GM21717 (cell line): ENCODE results near the gene GNS.

Experiments
- ATAC-seq: cut with Tn5 transposase; IDR thresholded peaks from one replicate; pipeline ENCODE4 v1.9.1; 2021; ENCODE audit warnings: mild to moderate bottlenecking, moderate library complexity; ENCODE audit not compliant: unreplicated experiment

GNS gene

DNA sequence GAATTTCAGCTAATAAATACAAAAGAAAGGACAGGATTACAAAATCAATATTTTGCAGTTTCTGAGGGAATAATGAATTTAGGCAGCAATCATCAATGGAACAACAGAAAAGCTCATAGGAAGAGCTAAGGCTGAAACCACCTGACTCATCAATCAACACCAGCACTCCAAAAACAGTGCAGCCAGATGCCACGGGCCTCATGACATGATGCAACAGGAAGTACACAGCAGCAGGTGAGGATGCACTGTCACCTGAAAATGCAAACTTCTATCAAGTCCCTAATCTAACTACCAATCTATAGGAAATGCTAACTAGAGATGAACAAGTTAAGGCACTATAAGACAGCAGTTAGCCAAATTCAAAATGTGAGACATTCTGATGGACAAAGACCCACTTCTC, 21.7 kb downstream of the GNS start:
- no peak for ATAC-seq

DNA sequence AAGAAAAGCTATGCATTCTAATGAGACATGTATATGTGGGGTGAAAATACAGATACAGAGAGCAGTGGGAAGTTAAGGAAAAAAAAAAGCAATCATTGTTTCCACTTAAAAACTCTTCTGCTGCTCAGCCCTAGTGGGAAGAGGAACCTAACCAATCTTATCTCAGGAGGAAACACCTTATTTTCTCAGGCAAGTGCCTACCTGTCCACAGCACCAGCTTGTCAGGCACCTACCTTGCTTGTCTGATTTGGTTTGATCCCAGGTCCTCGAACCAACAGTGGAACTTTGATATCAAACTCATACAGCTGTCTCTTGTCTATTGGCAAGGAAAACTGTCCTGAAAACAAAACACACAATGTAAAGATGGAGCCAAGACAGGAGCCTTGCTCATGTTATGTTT, 22.4 kb downstream of the GNS start:
- ATAC-seq: no peak

DNA sequence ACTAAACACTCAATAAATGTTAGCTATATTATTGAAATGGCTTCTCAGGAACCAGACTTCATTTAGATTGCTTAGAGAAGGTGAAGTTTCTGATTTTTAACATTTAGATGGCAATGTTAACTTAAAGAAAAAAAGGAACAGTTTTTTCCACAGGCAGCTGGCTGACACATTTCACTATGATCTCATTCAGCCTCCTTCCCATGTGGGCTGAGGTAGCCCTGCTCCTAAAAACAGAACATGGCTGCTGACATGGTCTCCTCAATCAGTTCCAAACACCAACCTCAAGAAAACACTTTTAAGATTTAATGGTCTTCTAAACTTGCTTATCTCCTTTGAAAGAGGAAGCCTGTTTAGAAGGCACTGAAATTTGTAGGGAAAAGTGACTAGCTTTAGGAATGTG, 23.8 kb downstream of the GNS start:
- no peak for ATAC-seq

DNA sequence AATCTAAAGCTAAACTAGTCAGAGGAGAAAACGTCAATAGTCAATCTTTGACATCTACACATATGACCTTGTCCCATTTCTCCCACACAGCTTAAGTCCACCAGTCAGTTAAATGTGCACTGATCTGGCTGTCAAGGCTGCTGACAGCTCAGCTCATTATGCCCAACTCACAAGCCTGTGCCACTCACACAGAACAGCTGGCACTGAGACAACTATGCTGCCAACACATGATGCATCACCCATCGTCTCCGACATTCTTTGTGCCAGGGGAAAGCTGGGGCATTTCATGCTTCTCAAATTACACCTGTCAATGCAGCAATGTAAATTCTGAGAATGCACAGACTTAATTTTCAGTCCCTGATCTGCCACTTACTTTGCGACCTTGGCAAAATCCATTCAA, 25.3 kb downstream of the GNS start:
- ATAC-seq: no peak

DNA sequence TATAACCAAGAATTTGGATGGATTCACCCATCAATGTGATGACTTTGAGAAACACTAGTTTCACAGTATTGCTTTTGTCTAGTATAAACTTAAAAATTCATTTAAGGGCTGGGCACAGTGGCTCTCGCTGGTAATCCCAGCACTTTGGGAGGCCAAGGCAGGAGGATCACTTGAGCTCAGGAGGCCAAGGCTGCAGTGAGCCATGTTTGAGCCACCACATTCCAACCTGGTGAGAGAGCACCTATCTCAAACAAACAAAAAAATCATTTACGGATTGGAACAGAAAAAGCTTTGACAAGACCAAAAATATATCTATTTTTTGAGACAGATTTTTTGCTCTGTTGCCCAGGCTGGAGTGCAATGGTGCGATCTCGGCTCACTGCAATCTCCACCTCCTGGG, 27.5 kb downstream of the GNS start:
- no peak for ATAC-seq

DNA sequence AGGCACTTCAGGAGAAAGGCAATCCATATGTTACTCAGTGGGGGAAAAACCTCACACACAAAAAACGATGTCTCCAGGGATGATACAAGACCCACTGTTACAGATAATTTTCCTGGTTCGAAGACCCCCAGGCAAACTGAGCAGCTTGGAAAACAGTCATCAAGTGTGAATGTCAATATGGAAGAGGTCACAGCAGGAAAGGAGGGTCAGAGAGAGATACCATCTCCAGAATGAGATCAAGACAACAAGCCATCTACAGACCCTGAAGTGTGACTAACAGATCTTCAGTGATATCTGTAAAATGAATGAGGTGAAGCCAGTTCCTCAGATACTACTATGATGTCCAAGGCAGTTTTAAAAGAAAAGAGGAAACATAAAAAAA, 28.6 kb downstream of the GNS start:
- ATAC-seq: peak; percentile 32

DNA sequence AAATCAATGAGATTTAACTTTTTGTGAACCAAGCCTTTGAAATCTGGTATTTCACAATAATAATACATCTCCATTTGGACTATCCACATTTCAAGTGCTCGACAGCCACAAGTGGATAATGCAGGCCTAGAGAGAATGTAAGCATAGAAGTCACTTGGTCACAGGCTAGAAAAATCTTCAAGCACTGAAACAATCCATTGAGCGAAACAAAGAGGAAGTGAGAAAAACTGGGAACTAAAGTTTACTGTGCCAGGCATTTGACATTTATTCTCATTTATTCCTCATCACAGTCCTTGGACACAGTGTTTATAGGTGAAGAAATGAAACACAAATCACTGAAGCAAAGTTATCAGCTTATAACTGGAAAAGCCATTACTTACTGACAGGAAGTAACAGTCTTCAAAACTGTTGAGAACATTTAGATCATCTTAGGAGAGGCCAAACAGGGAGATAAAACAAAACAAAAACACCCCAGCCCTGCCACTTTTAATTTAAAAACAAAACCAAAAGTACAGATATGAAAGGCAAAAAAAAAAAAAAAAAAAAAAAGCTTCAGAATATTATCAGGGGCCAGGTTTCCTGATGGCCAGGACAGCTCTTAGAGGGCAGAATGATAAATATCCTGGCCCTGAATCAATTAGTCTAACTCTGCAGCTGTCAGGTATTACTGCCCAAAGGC, 29.2 kb downstream of the GNS start:
- ATAC-seq: peak; percentile 57

DNA sequence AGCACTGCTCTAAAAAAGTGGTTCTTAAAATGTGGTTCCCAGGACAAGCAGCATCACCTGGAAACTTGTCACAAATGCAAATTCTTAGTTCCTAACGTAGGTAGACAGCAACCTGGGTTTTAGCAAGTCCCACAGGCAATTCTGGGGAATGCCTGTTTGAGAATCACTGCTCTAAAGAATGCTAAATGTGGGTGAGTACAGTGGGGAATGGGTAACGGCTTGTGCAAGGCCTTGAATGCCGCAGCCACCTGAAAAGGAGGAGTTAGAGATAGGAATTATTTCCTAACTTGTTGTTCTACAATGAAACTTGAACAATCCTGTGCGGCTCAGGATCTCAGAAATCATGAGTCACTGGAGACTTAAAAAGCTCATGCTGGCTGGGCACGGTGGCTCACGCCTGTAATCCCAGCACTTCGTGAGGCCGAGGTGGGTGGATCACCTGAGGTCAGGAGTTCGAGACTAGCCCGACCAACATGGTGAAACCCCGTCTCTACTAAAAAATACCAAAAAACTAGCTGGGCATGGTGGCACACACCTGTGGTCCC, 34.9 kb downstream of the GNS start:
- ATAC-seq: no peak

DNA sequence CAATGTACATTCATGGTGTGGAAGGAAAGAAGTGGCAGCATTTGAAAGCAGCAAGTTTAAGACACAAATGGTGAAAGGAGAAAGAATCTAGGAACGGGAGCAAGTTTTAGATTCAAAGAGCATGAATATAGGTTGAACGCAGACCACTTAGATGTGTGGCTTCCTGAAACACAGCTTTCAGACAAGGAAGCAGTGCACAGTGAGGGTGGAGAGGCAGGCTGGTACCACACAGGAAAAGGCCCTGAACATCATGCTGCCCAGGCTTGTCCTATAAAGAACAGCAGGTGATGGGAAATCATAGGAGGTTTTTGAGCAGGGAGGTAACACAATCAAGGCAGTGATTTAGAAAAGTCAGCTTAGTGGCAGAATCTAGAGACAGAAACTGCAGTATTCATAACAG, 35.6 kb downstream of the GNS start:
- no peak for ATAC-seq

DNA sequence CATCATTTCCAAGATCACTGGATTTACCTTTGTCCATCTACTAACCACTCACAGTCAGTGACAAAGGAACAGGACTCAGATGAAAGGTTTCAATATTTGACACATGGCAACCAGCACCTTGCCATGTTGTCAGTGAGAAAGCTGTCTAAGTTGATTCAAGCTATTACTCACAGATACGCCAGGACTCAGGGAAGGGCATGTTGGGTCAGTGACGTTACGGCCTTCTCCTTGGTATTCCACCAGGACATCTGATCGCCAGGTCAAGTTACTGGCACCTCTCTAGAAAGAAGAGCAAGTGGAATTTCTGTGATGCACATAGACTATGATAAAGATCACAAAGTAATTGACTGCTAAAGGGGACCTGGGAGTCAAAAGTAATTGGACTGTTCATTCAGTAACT, 36.4 kb downstream of the GNS start:
- ATAC-seq: no peak

DNA sequence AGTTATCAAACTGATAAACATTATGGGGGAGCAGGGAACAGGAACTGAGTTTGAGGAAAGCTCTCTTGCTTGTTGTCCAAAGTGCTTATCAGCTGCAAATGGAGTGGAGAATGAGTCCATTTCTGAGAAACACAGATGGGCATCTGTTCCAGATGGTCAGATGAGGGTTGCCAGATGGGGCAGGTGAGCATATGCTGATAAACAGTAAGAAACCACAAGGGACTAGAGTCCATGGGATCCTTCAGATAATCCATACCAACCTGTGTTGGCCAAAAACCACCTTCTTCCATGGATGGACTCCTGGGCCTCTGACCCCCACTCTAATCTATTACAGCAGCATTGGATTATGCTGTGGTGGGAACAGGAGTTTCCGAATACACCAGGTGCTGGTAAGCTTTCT, 38.3 kb downstream of the GNS start:
- no peak for ATAC-seq

DNA sequence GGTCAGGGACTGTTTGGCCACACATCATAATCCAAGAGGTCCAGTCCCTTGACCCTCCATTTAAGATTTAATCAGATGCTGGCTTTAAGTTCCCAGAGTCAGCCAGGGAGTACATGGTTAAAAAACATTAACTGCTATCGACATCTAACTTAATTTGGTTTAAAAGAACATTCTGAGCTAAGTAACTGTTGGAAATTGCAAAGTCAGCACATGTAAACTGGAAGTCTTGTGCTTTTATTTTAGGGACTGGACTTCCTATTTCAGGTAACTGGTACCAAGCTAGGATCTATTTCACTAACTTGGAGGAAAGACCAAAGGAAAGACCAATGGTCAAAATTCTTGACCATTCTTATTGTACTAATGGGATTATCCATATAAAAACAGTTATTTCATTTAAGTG, 40.6 kb downstream of the GNS start:
- ATAC-seq: no peak

DNA sequence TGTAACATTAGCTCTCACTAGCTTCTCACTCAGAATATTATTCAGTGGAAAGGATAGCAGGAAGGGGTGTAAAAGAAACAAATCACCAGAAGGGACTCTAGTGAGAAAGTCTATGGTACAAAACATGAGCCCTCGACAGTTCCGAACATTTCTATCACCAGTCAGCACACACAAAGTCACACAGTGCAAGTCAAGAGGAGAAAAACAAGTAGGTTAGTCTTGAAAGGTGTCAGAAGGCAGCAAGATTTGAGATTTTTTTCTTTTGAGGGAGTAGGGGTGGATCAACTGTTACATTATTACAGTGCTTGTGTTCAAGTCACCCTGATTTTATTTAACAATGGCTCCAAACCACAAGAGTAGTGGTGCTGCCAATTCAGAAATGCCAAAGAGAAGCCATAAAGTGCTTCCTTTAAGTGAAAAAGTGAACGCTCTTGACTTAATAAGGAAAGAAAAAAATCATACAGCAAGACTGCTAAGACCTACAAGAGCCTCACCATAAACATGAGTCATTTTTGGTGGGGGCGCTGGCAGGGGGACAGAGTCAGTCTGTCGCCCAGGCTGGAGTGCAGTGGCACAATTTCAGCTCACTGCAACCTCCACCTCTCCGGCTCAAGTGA, 42.3 kb downstream of the GNS start:
- ATAC-seq: no peak

DNA sequence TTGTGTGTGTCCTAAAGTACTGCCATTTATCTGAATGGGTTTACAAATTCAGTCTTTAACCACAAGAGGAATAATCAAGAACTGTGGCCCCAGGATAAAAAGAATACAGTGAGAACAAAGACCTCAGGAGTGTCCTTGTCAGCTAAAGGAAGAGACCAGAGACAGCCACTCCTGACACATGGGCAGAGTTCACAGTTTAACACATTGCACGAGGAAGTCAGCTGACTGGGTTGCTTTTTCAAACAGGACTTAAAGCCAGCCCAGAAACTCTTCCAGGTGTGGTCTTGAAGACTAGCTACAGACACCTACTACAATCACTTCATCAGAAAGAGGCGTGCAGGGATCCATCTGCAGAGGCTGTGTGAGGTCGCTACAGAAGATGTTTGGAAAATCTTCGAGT, 42.8 kb downstream of the GNS start:
- no peak for ATAC-seq

DNA sequence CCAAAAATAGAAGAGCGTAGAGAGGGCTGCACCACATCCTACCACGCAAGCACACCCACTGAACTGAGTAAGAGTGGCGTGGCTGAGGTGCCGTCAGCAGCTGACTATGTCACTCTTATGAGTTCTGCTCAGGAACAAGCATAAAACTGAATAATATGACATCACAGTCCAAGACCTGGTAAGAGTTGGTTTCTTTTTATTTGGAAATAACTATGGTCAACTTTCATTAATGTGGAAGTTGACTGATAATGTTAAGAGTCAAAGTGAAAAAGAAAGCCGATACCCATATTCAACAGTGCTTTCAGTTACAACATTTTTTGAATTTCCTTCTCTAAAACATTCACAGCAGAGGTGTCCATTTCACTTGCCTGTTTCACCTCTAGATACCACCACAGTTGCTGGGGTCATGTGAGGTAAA, 44.6 kb downstream of the GNS start:
- ATAC-seq: peak; percentile 70

DNA sequence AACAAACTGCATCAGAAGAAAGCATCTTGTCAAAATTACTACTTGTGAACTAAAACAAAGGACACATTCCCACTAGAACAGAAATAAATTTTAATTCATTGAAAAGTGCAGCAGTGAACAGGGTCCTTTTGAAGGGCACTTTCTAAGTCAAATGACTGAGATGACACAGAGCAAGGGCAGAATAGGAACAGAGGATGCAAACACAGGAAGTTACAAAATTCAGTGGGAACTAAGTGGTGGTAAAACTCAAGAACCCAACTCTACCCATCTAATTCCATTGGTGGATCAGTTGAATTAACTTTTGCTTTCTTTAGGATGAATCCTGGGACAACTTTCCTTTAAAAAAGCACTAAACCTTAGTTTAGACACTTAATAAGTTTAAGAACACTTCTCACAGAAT, 45.8 kb downstream of the GNS start:
- ATAC-seq: no peak

DNA sequence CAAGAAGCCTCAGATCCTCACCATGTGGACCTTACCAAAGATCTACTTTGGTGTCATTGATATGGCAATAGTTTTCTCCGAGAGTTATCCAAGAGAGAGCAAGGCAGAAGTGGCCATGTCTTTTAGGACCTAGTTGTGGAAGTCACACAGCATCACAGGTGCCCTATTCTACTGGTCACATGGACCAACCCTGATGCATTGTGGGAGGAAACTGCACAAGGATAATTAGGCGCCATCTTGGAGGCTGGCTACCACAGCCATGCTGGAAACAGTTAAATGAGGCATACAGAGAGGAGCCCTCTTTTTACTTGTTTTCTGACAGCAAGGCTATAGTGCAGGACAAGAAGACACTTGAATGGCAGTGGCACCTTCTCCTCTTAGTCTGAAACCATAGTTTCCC, 49.8 kb downstream of the GNS start:
- no peak for ATAC-seq

DNA sequence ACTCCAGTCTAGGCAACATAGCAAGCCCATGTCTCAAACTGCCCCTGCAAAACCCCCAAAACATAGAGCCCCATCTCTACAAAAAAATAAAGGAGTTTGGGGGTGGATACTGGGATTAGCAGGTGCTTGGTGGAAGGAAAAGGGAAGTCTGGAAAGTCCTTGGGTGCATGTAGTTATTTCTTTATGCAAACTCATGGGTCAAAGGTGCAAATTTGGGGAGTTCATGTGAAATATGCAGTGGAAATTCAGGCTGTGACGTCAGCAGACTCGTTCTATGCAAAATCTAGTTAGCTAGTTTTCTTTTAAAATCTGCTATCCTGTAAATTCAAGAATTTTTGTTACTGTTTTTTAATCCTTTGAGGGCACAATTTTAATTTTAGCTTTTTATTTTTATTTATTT, 51.3 kb downstream of the GNS start:
- ATAC-seq: no peak

DNA sequence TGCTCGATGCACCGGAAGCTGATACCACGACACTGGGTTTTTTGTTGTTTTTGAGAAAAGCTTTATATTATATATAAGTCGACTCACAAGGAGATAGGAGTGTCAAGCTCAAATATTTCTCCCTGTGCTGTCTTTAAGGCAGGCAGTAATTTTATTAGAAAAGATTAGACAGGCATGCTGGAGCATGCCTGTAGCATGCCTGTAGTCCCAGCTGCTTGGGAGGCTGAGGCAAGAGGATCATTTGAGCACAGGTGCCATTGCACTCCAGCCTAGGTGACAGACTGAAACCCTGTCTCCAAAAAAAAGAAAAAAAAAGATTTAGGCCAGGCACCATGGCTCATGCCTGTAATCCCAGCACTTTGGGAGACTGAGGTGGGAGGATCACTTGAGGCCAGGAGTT, 51.8 kb downstream of the GNS start:
- ATAC-seq: no peak

DNA sequence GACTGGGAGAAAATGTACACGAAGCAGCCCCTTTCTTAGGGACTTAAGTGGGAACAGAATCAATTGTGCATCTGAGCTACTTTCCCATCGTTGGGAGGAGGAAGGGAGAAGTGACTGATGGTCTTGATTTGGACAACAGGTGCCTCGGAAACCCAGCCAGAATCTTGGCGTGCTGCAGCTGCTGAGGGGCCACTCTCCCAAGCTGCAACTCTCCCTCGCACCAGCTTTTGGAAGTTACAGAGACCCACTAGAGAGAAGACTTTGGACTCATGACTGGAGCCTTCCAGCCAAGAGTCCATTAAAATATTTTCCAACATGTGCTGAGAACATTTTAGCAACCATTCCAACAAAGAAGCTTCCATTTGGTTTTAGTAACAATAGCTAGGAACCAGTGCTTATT, 52.3 kb downstream of the GNS start:
- no peak for ATAC-seq

DNA sequence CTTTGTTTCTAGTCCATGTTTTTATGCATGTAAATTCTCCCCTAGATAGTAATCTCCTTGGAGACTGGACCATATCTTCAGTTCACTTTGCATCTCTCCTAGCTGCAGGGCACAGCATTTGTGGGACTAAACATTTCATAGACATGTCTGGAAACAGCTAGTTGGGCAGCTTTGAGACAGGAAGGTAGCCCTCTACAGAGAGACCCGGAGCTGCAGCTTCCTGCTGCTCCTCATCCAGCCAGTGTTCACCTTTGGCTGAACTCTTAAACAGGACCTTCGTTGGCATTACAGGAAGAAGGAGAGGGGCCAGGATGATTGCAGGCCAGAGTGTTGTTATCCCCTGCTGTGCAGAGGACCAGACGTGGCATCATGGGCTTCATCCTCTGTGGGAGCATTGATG, 52.9 kb downstream of the GNS start:
- ATAC-seq: no peak

DNA sequence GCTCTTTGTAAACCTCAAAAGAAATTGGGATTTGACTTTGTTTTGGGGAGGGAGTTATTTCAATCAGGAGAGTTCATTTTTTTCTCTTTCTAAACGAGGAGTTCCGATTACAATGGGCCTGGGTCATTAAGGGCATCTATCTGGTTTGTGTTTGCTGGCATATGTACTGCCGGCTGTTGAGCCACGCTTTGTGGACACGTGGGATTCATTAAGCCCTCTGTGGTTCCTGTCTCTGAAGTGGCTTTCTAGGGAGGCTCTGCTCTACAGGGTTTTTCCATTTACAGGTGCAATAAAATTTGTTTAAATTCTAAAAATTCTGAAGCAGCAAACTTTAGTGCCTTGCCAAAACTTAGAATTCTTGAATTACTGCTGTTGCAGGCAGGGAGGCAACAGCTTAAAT, 57.9 kb downstream of the GNS start:
- no peak for ATAC-seq

DNA sequence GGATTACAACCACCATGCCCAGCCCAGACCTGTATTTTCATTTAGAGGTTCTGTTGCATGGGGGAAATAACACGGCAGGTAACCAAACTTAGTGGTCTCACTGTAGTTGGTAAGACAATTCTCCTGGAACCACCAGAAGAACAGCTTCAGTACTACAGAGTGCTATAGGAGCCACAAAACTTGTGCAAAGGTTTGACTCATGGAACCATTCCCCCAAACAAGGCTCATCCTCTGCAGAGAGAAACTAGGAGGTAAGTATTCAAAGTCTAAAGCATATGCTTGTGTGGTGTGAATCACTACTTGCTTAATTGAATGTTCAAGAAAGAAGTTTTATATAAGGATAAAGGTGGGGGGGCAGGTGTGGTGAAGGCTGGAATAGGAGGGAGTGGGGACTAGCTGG, 58.7 kb downstream of the GNS start:
- no peak for ATAC-seq
